Measurements from ENCODE around the gene CAPN5.

The CAPN5 gene

GRCh38 chr11:77112641-77113381 is 46.0 kb downstream of the CAPN5 start:
- Histone ChIP-seq H3K9me3 (ENCODE audit: control insufficient read depth, insufficient read depth, low read depth, low read length) (no peaks in the 10 kb centered on the region), H3K9ac (ENCODE audit: low read length) (no peak overlapping the region), H3K27ac (ENCODE audit: low read depth, low read length) (no peak overlapping the region), H3K4me3 (ENCODE audit: low read depth, low read length) (no peak overlapping the region), H3K4me1 (ENCODE audit: control insufficient read depth, insufficient read depth, low read length) (peaks cover 6% of the 10 kb centered on the region; the same call in 1 of the 2 replicates), H3K36me3 (ENCODE audit: control insufficient read depth, insufficient read depth, low read length) (no peaks in the 10 kb centered on the region), H3K27me3 (ENCODE audit: control insufficient read depth, insufficient read depth, low read length) (no peaks in the 10 kb centered on the region)

DNA sequence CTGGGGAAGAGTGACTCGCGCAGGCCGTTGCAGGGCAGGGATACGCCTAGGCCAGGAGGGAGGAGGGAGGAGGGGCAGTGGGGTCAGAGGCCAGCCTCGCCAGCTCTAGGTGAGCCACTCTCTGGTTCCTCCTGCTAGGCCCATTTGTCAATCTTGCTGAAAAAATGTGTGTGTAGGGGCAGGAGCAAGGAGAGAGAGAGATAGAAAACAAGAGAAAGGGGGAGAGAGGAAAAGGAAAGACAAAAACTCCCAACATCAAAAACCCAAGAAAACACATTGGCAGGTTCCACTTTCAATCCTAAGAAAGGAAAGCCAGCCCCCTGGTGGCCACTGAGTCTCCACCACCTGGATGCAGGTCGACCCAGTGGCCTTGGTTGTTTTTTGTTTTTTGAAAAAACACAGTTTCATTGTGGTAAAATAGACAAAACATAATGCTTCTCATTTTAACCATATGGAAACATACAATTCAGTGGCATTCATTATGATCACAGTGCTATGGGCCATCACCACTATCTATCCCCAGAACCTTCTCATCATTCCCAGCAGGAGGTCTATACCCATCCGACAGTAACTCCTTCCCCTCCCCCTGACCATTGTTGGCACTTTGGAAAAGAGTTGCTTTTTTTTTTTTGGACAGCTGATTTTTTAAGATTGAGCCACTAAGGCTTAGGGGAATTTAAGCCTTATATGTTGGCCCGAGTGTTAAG is 46.8 kb downstream of the CAPN5 start:
- H3K27ac ChIP-seq (ENCODE audit: low read depth, low read length): no peak overlapping the region
- no peaks in the 10 kb centered on the region for H3K27me3 ChIP-seq (ENCODE audit: control insufficient read depth, insufficient read depth, low read length)
- no peaks in the 10 kb centered on the region for H3K36me3 ChIP-seq (ENCODE audit: control insufficient read depth, insufficient read depth, low read length)
- H3K4me1 ChIP-seq (ENCODE audit: control insufficient read depth, insufficient read depth, low read length): peaks cover 6% of the 10 kb centered on the region; the same call in 1 of the 2 replicates
- no peak overlapping the region for H3K9ac ChIP-seq (ENCODE audit: low read length)
- H3K4me3 ChIP-seq (ENCODE audit: low read depth, low read length): no peak overlapping the region
- no peaks in the 10 kb centered on the region for H3K9me3 ChIP-seq (ENCODE audit: control insufficient read depth, insufficient read depth, low read depth, low read length)

- Histone ChIP-seq H3K27me3 (ENCODE audit: control insufficient read depth, insufficient read depth, low read length) (no peaks in the 10 kb centered on the region), H3K9ac (ENCODE audit: low read length) (no peak overlapping the region), H3K9me3 (ENCODE audit: control insufficient read depth, insufficient read depth, low read depth, low read length) (no peaks in the 10 kb centered on the region), H3K4me1 (ENCODE audit: control insufficient read depth, insufficient read depth, low read length) (peaks cover 6% of the 10 kb centered on the region; the same call in 1 of the 2 replicates), H3K4me3 (ENCODE audit: low read depth, low read length) (no peak overlapping the region), H3K27ac (ENCODE audit: low read depth, low read length) (no peak overlapping the region), H3K36me3 (ENCODE audit: control insufficient read depth, insufficient read depth, low read length) (no peaks in the 10 kb centered on the region)
Measured at GRCh38 chr11:77114089-77114463, 47.3 kb downstream of the CAPN5 start.

DNA sequence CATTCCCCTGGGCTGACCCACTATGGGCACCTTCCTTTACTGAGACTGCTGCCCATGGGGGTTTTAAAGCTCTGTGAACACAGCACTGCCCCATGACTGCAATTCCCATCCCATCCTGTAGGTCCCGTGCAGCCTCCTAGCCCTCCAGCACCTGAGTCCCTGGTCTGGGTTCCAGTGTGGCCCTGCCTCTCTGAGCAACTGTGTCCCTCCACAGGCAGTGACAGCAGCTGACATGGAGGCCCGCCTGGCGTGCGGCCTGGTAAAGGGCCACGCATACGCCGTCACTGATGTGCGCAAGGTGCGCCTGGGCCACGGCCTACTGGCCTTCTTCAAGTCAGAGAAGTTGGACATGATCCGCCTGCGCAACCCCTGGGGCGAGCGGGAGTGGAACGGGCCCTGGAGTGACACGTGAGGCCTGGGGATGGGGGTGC is 48.4 kb downstream of the CAPN5 start:
- H3K9ac ChIP-seq (ENCODE audit: low read length): no peak overlapping the region
- H3K27me3 ChIP-seq (ENCODE audit: control insufficient read depth, insufficient read depth, low read length): no peaks in the 10 kb centered on the region
- H3K4me1 ChIP-seq (ENCODE audit: control insufficient read depth, insufficient read depth, low read length): peaks cover 6% of the 10 kb centered on the region; the same call in 1 of the 2 replicates

DNA sequence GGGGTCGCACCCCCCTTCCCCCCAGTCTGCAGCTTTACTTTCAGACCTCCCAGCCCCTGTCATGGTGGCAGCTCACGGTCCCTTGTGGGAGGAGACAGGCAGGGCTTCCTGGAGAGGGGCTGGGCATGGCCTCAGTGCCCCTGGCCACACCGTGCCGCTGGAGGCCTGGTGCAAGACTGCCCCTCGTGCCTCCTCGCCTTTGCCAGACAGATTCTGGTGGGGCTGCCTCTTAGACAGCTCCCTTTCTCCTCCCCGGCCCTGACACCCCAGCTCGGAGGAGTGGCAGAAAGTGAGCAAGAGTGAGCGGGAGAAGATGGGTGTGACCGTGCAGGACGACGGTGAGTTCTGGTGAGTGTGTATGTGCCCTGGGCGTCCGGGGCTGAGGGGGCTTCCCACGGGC is 49.2 kb downstream of the CAPN5 start:
- Histone ChIP-seq H3K4me1 (ENCODE audit: control insufficient read depth, insufficient read depth, low read length) (peaks cover 6% of the 10 kb centered on the region; the same call in 1 of the 2 replicates), H3K4me3 (ENCODE audit: low read depth, low read length) (no peak overlapping the region), H3K9ac (ENCODE audit: low read length) (no peak overlapping the region), H3K27me3 (ENCODE audit: control insufficient read depth, insufficient read depth, low read length) (no peaks in the 10 kb centered on the region), H3K36me3 (ENCODE audit: control insufficient read depth, insufficient read depth, low read length) (peaks cover 11% of the 10 kb centered on the region), H3K9me3 (ENCODE audit: control insufficient read depth, insufficient read depth, low read depth, low read length) (no peaks in the 10 kb centered on the region), H3K27ac (ENCODE audit: low read depth, low read length) (no peak overlapping the region)

More for the DNA sequence above, 48.4 kb downstream of the CAPN5 start:
- H3K36me3 ChIP-seq (ENCODE audit: control insufficient read depth, insufficient read depth, low read length): 0 out of 2 replicates have a peak, but pooled peaks cover 4% of the 10 kb centered on the region
- H3K27ac ChIP-seq (ENCODE audit: low read depth, low read length): no peak overlapping the region
- H3K9me3 ChIP-seq (ENCODE audit: control insufficient read depth, insufficient read depth, low read depth, low read length): no peaks in the 10 kb centered on the region
- H3K4me3 ChIP-seq (ENCODE audit: low read depth, low read length): no peak overlapping the region

DNA sequence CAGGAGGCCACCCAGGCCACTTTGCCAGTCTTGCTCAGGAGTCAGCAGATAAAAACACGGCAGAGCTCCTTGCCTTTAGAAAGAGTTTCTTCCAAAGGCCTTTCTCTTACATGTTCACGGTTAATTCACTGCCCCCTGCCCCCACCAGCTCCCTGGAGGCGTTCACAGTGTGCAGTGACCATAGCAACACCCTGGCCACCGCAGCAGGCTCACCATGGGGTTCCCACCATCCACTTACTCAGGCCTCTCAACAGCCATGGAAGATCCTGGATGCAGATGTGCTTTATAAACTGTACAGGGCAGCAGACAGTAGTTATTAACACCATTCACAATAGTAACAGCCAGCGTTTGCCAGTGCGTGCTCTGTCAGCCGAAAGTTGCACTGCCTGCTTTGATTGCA is 50.7 kb downstream of the CAPN5 start:
- no peak overlapping the region for H3K9ac ChIP-seq (ENCODE audit: low read length)
- H3K4me1 ChIP-seq (ENCODE audit: control insufficient read depth, insufficient read depth, low read length): peaks cover 6% of the 10 kb centered on the region; the same call in 1 of the 2 replicates
- no peak overlapping the region for H3K27ac ChIP-seq (ENCODE audit: low read depth, low read length)
- no peaks in the 10 kb centered on the region for H3K9me3 ChIP-seq (ENCODE audit: control insufficient read depth, insufficient read depth, low read depth, low read length)
- H3K4me3 ChIP-seq (ENCODE audit: low read depth, low read length): no peak overlapping the region
- H3K36me3 ChIP-seq (ENCODE audit: control insufficient read depth, insufficient read depth, low read length): peaks cover 12% of the 10 kb centered on the region
- no peaks in the 10 kb centered on the region for H3K27me3 ChIP-seq (ENCODE audit: control insufficient read depth, insufficient read depth, low read length)

- H3K9me3 ChIP-seq (ENCODE audit: control insufficient read depth, insufficient read depth, low read depth, low read length): no peaks in the 10 kb centered on the region
- H3K27ac ChIP-seq (ENCODE audit: low read depth, low read length): no peak overlapping the region
- peaks cover 17% of the 10 kb centered on the region for H3K36me3 ChIP-seq (ENCODE audit: control insufficient read depth, insufficient read depth, low read length)
- peaks cover 3% of the 10 kb centered on the region; the same call in 1 of the 2 replicates for H3K4me1 ChIP-seq (ENCODE audit: control insufficient read depth, insufficient read depth, low read length)
- H3K4me3 ChIP-seq (ENCODE audit: low read depth, low read length): no peak overlapping the region
- no peaks in the 10 kb centered on the region for H3K27me3 ChIP-seq (ENCODE audit: control insufficient read depth, insufficient read depth, low read length)
- no peak overlapping the region for H3K9ac ChIP-seq (ENCODE audit: low read length)
Measured at GRCh38 chr11:77118086-77118485, 51.3 kb downstream of the CAPN5 start.

GRCh38 chr11:77118971-77119370 is 52.2 kb downstream of the CAPN5 start:
- peaks cover 17% of the 10 kb centered on the region for H3K36me3 ChIP-seq (ENCODE audit: control insufficient read depth, insufficient read depth, low read length)
- H3K27me3 ChIP-seq (ENCODE audit: control insufficient read depth, insufficient read depth, low read length): no peaks in the 10 kb centered on the region

DNA sequence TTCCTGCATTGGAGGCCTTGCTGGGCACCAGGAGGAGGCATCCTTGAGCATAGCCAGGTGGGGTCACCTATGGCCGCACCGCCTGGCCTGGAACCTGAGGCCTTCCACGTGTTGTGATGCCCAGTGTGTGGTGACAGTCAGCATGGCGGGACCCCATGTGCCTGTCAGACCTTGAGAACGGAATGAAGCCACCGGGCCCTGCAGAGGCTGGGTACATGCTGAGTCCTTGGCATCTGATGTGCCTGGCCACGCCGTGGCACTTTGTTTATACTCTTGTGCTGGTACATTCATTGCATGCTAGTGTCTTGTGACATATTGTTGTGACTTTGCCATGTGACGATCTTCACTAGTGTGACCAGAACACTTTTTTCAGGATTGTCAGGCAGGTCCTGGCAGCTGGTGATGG is 52.8 kb downstream of the CAPN5 start:
- Histone ChIP-seq H3K4me3 (ENCODE audit: low read depth, low read length) (no peak overlapping the region), H3K27me3 (ENCODE audit: control insufficient read depth, insufficient read depth, low read length) (no peaks in the 10 kb centered on the region), H3K36me3 (ENCODE audit: control insufficient read depth, insufficient read depth, low read length) (peaks cover 17% of the 10 kb centered on the region), H3K9ac (ENCODE audit: low read length) (no peak overlapping the region), H3K9me3 (ENCODE audit: control insufficient read depth, insufficient read depth, low read depth, low read length) (no peaks in the 10 kb centered on the region), H3K4me1 (ENCODE audit: control insufficient read depth, insufficient read depth, low read length) (no peaks in the 10 kb centered on the region), H3K27ac (ENCODE audit: low read depth, low read length) (no peak overlapping the region)

More at GRCh38 chr11:77118971-77119370, 52.2 kb downstream of the CAPN5 start:
- no peaks in the 10 kb centered on the region for H3K4me1 ChIP-seq (ENCODE audit: control insufficient read depth, insufficient read depth, low read length)
- H3K27ac ChIP-seq (ENCODE audit: low read depth, low read length): no peak overlapping the region
- H3K9me3 ChIP-seq (ENCODE audit: control insufficient read depth, insufficient read depth, low read depth, low read length): no peaks in the 10 kb centered on the region
- no peak overlapping the region for H3K4me3 ChIP-seq (ENCODE audit: low read depth, low read length)
- no peak overlapping the region for H3K9ac ChIP-seq (ENCODE audit: low read length)

DNA sequence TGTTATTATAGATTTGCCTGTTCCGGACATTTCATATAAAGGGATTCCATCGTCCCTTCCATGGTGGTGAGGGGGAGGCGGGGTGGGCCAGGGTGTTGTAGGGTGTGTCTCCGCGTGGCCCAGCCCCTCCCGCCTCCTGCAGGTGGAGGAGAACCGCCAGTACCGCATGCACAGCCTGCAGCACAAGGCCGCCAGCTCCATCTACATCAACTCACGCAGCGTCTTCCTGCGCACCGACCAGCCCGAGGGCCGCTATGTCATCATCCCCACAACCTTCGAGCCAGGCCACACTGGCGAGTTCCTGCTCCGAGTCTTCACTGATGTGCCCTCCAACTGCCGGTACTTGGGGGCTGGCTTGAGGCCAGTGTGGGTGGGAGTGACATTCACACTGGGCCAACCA is 53.8 kb downstream of the CAPN5 start:
- no peaks in the 10 kb centered on the region for H3K4me1 ChIP-seq (ENCODE audit: control insufficient read depth, insufficient read depth, low read length)
- H3K36me3 ChIP-seq (ENCODE audit: control insufficient read depth, insufficient read depth, low read length): peaks cover 17% of the 10 kb centered on the region
- no peak overlapping the region for H3K4me3 ChIP-seq (ENCODE audit: low read depth, low read length)

DNA sequence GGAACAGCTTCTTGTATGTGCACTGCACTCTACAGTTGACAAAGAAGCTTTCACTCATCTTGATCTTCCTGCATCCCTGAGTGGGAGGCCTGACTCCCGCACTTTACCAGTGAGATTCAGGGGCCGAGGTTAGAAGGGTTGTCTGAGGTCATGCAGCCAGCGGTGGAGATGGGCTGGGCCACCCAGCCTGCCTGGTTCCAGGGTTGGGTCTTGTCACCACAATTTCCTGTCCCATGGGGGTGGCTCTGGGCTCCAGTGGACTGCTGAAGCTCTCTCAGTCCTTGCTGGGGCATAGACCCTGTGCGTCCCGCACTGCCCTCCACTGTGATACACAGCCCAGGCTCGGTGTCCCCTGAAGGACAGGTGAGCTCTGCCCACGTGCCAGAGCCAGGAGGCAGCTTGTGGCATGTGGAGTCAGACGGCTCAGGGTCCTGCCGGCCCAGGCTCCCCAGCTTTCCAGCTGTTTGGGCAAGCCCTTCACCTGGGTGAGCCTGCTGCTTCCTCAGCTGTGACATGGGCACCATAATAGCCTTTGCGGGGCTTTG is 54.4 kb downstream of the CAPN5 start:
- H3K36me3 ChIP-seq (ENCODE audit: control insufficient read depth, insufficient read depth, low read length): peaks cover 17% of the 10 kb centered on the region
- no peak overlapping the region for H3K9ac ChIP-seq (ENCODE audit: low read length)
- H3K27me3 ChIP-seq (ENCODE audit: control insufficient read depth, insufficient read depth, low read length): no peaks in the 10 kb centered on the region
- no peaks in the 10 kb centered on the region for H3K9me3 ChIP-seq (ENCODE audit: control insufficient read depth, insufficient read depth, low read depth, low read length)
- no peak overlapping the region for H3K4me3 ChIP-seq (ENCODE audit: low read depth, low read length)
- no peak overlapping the region for H3K27ac ChIP-seq (ENCODE audit: low read depth, low read length)
- H3K4me1 ChIP-seq (ENCODE audit: control insufficient read depth, insufficient read depth, low read length): no peaks in the 10 kb centered on the region

More for the DNA sequence above, 53.8 kb downstream of the CAPN5 start:
- no peaks in the 10 kb centered on the region for H3K9me3 ChIP-seq (ENCODE audit: control insufficient read depth, insufficient read depth, low read depth, low read length)
- H3K9ac ChIP-seq (ENCODE audit: low read length): no peak overlapping the region
- no peaks in the 10 kb centered on the region for H3K27me3 ChIP-seq (ENCODE audit: control insufficient read depth, insufficient read depth, low read length)
- no peak overlapping the region for H3K27ac ChIP-seq (ENCODE audit: low read depth, low read length)
